IPS-15b (cell line): Measurements from ENCODE around the gene GDF9.

ENCODE experiments used
- H3K27me3 ChIP-seq: one replicate; pipeline ENCODE4 v1.6.1; 2013; ENCODE audit warnings: low read length; ENCODE audit not compliant: control insufficient read depth, insufficient read depth
- H3K36me3 ChIP-seq: one replicate; pipeline ENCODE4 v1.6.1; 2013; ENCODE audit warnings: low read length; ENCODE audit not compliant: control insufficient read depth, insufficient read depth
- H3K4me1 ChIP-seq: one replicate; pipeline ENCODE4 v1.6.1; 2013; ENCODE audit warnings: mild to moderate bottlenecking, low read length; ENCODE audit not compliant: control insufficient read depth, insufficient read depth
- H3K4me3 ChIP-seq: one replicate; pipeline ENCODE4 v1.5.1; 2013; ENCODE audit warnings: low read depth, low read length
- H3K9ac ChIP-seq: one replicate; pipeline ENCODE4 v1.6.1; 2013; ENCODE audit warnings: low read depth, mild to moderate bottlenecking, low read length
- H3K9me3 ChIP-seq: one replicate; pipeline ENCODE4 v1.6.1; 2013; ENCODE audit warnings: mild to moderate bottlenecking, low read length; ENCODE audit not compliant: control insufficient read depth, insufficient read depth

GDF9 gene

GRCh38 chr5:132849347-132849746, 16.9 kb downstream of the GDF9 start:
- no peaks in the 10 kb centered on the region for H3K36me3 ChIP-seq
- no peaks in the 10 kb centered on the region for H3K4me1 ChIP-seq
- H3K9me3 ChIP-seq = no peaks in the 10 kb centered on the region
- no peak overlapping the region for H3K9ac ChIP-seq
- no peak overlapping the region for H3K4me3 ChIP-seq
- no peaks in the 10 kb centered on the region for H3K27me3 ChIP-seq

- no peak overlapping the region for H3K9ac ChIP-seq
- no peaks in the 10 kb centered on the region for H3K4me1 ChIP-seq
- no peaks in the 10 kb centered on the region for H3K9me3 ChIP-seq
- H3K4me3 ChIP-seq = no peak overlapping the region
- H3K36me3 ChIP-seq = no peaks in the 10 kb centered on the region
- no peaks in the 10 kb centered on the region for H3K27me3 ChIP-seq
Measured at GRCh38 chr5:132848270-132848669, 18.0 kb downstream of the GDF9 start.

- H3K9me3 ChIP-seq = no peaks in the 10 kb centered on the region
- no peak overlapping the region for H3K4me3 ChIP-seq
- no peak overlapping the region for H3K9ac ChIP-seq
- H3K36me3 ChIP-seq = no peaks in the 10 kb centered on the region
- H3K27me3 ChIP-seq = no peaks in the 10 kb centered on the region
- H3K4me1 ChIP-seq = no peaks in the 10 kb centered on the region
Measured at GRCh38 chr5:132841305-132841704, 25.0 kb downstream of the GDF9 start.

GRCh38 chr5:132840896-132841295, 25.4 kb downstream of the GDF9 start:
- no peak overlapping the region for H3K4me3 ChIP-seq

GRCh38 chr5:132840313-132840712, 26.0 kb downstream of the GDF9 start:
- H3K4me3 ChIP-seq = no peak overlapping the region
- no peaks in the 10 kb centered on the region for H3K9me3 ChIP-seq
- no peaks in the 10 kb centered on the region for H3K36me3 ChIP-seq
- no peak overlapping the region for H3K9ac ChIP-seq
- no peaks in the 10 kb centered on the region for H3K27me3 ChIP-seq
- peaks cover 2% of the 10 kb centered on the region for H3K4me1 ChIP-seq

More at GRCh38 chr5:132840896-132841295, 25.4 kb downstream of the GDF9 start:
- no peaks in the 10 kb centered on the region for H3K36me3 ChIP-seq
- no peak overlapping the region for H3K9ac ChIP-seq
- H3K9me3 ChIP-seq = no peaks in the 10 kb centered on the region
- no peaks in the 10 kb centered on the region for H3K4me1 ChIP-seq
- no peaks in the 10 kb centered on the region for H3K27me3 ChIP-seq

- Histone ChIP-seq H3K4me3 (no peak overlapping the region), H3K36me3 (no peaks in the 10 kb centered on the region), H3K27me3 (no peaks in the 10 kb centered on the region), H3K9me3 (no peaks in the 10 kb centered on the region), H3K9ac (no peak overlapping the region), H3K4me1 (peaks cover 2% of the 10 kb centered on the region)
Measured at GRCh38 chr5:132839426-132840301, 26.6 kb downstream of the GDF9 start.

- Histone ChIP-seq H3K9ac (no peak overlapping the region), H3K9me3 (no peaks in the 10 kb centered on the region), H3K36me3 (no peaks in the 10 kb centered on the region), H3K27me3 (no peaks in the 10 kb centered on the region), H3K4me1 (peaks cover 2% of the 10 kb centered on the region), H3K4me3 (no peak overlapping the region)
Measured at GRCh38 chr5:132838516-132839282, 27.6 kb downstream of the GDF9 start.

GRCh38 chr5:132837868-132838267, 28.4 kb downstream of the GDF9 start:
- no peaks in the 10 kb centered on the region for H3K36me3 ChIP-seq
- no peaks in the 10 kb centered on the region for H3K9me3 ChIP-seq
- peaks cover 2% of the 10 kb centered on the region for H3K4me1 ChIP-seq
- H3K9ac ChIP-seq = no peak overlapping the region
- H3K4me3 ChIP-seq = no peak overlapping the region
- H3K27me3 ChIP-seq = peaks cover 5% of the 10 kb centered on the region

GRCh38 chr5:132836852-132837251, 29.4 kb downstream of the GDF9 start:
- Histone ChIP-seq H3K9ac (no peak overlapping the region), H3K4me3 (no peak overlapping the region), H3K4me1 (peaks cover 2% of the 10 kb centered on the region), H3K9me3 (no peaks in the 10 kb centered on the region), H3K27me3 (peaks cover 13% of the 10 kb centered on the region), H3K36me3 (no peaks in the 10 kb centered on the region)

- Histone ChIP-seq H3K9ac (no peak overlapping the region), H3K27me3 (peaks cover 36% of the 10 kb centered on the region), H3K4me3 (no peak overlapping the region), H3K36me3 (no peaks in the 10 kb centered on the region), H3K9me3 (no peaks in the 10 kb centered on the region), H3K4me1 (peaks cover 2% of the 10 kb centered on the region)
Measured at GRCh38 chr5:132834057-132834456, 32.2 kb downstream of the GDF9 start.

GRCh38 chr5:132832612-132833011, 33.7 kb downstream of the GDF9 start:
- Histone ChIP-seq H3K4me3 (no peak overlapping the region), H3K9me3 (no peaks in the 10 kb centered on the region), H3K9ac (no peak overlapping the region), H3K4me1 (peaks cover 2% of the 10 kb centered on the region), H3K36me3 (no peaks in the 10 kb centered on the region), H3K27me3 (peaks cover 50% of the 10 kb centered on the region)
